Activated naive CD8-positive, alpha-beta T cell treated with anti-CD3 and anti-CD28 coated beads for 36 hours (primary cell): ENCODE measurements around the gene ANKEF1. TPM values are rescaled to one million over a fixed set of nuclear protein-coding genes. Genes with fewer than 3 reads are reported as not detected.

Experiments used
- DNase-seq: peaks from one replicate; pipeline ENCODE4 v3.0.0; 2021
- H3K27ac Mint-ChIP-seq: one replicate; pipeline ENCODE4 v1.8.0; 2022; ENCODE audit warnings: mild to moderate bottlenecking, moderate library complexity, mixed read lengths
- H3K27me3 Mint-ChIP-seq: one replicate; pipeline ENCODE4 v1.8.0; 2022; ENCODE audit warnings: mild to moderate bottlenecking, mixed read lengths
- H3K36me3 Mint-ChIP-seq: one replicate; pipeline ENCODE4 v1.8.0; 2021; ENCODE audit warnings: mild to moderate bottlenecking, mixed read lengths
- H3K4me1 Mint-ChIP-seq: one replicate; pipeline ENCODE4 v1.8.0; 2021; ENCODE audit warnings: mixed read lengths
- H3K4me3 Mint-ChIP-seq: one replicate; pipeline ENCODE4 v1.8.0; 2022; ENCODE audit warnings: mild to moderate bottlenecking, moderate library complexity, mixed read lengths
- H3K9me3 Mint-ChIP-seq: one replicate; pipeline ENCODE4 v1.8.0; 2022; ENCODE audit warnings: mixed read lengths
- total RNA-seq, 2 experiments: library from RNA; stranded (reverse); gene quantifications; one replicate each; pipeline ENCODE4 v1.2.3, GENCODE V29; 2021

The ANKEF1 gene
- total RNA-seq, 2 experiments from 2014 or later: 3.5 to 3.6 TPM

- H3K27ac Mint-ChIP-seq: no peak overlapping the region
- H3K27me3 Mint-ChIP-seq: peaks cover 12% of the 10 kb centered on the region
- H3K4me1 Mint-ChIP-seq: no peaks in the 10 kb centered on the region
- no peaks in the 10 kb centered on the region for H3K9me3 Mint-ChIP-seq
- no peak overlapping the region for H3K4me3 Mint-ChIP-seq
- no peak for DNase-seq
- peaks cover under 1% of the 10 kb centered on the region for H3K36me3 Mint-ChIP-seq
Observed at GRCh38 chr20:10061641-10062040, 26.9 kb downstream of the ANKEF1 start.

GRCh38 chr20:10063482-10063881 is 28.7 kb downstream of the ANKEF1 start:
- no peak for DNase-seq
- Mint-ChIP-seq H3K27me3 (peaks cover 17% of the 10 kb centered on the region), H3K36me3 (no peaks in the 10 kb centered on the region), H3K4me1 (no peaks in the 10 kb centered on the region), H3K4me3 (no peak overlapping the region), H3K9me3 (no peaks in the 10 kb centered on the region), H3K27ac (no peak overlapping the region)

DNA sequence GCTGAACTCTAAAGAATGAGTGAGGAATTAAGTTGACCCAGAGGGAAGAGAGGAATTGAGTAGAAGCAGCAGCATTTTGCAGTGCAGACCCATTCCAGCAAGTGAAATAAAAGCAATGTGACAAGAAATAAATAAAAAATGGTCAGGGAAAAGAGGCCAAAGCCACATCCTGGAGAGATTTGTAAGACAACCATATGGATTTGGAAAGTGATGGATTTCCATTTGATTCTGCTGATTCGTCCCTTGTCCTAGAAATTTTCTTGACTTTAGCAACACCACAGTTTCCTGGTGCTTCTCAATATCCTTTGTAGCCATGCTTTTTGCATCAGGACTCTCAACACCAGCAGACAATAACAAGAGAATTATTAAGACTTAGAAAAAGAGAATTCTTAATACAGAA is 29.8 kb downstream of the ANKEF1 start:
- Mint-ChIP-seq H3K27me3 (peaks cover 17% of the 10 kb centered on the region), H3K36me3 (no peaks in the 10 kb centered on the region), H3K9me3 (no peaks in the 10 kb centered on the region), H3K4me3 (no peak overlapping the region), H3K27ac (no peak overlapping the region), H3K4me1 (no peaks in the 10 kb centered on the region)
- DNase-seq: no peak

GRCh38 chr20:10065154-10065833 is 30.5 kb downstream of the ANKEF1 start:
- no peak overlapping the region for H3K27ac Mint-ChIP-seq
- H3K4me1 Mint-ChIP-seq: no peaks in the 10 kb centered on the region
- DNase-seq: no peak
- H3K36me3 Mint-ChIP-seq: no peaks in the 10 kb centered on the region
- no peaks in the 10 kb centered on the region for H3K9me3 Mint-ChIP-seq
- no peak overlapping the region for H3K4me3 Mint-ChIP-seq
- peaks cover 17% of the 10 kb centered on the region for H3K27me3 Mint-ChIP-seq

DNA sequence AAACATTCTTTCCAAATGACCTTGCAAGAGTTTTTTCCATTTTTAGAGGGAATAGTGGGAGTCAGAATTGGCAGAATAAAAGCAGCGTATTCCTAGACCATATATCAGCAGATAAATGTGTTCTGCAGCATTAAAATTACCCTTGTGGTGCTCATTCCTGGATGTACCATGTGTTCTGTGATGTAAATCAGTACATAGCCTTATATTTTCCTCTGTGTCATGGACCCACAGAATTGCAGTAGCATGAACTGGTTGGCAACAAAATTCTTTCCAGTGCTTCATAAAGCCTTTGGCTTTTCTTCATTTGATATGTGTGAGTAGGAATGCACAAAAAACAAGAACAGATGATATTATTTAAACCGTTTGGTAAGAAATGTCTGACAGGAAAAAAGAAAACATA is 32.5 kb downstream of the ANKEF1 start:
- Mint-ChIP-seq H3K27me3 (peaks cover 20% of the 10 kb centered on the region), H3K4me1 (no peaks in the 10 kb centered on the region)
- no peak for DNase-seq

DNA sequence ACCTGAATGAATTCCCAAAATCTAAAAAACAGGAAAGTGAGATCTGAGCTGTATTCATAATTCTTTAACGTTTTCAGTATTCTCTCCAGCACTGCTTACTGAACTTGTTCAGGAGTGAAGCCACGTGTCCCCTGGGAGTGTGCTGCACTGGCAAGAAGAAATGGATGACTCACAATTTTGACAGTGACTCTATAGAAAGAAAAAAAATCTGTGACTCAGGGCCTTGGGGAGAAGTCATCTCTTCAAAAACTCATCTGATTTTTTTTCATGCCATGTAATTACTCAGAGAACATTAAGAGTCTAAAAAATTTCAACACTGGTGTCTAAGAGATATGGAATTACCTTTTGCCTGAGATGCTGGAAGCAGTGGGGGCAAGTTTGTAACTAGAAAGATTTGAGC is 39.7 kb downstream of the ANKEF1 start:
- Mint-ChIP-seq H3K36me3 (no peaks in the 10 kb centered on the region), H3K9me3 (no peaks in the 10 kb centered on the region), H3K27me3 (peaks cover 21% of the 10 kb centered on the region), H3K4me1 (no peaks in the 10 kb centered on the region), H3K4me3 (no peak overlapping the region), H3K27ac (no peak overlapping the region)
- no peak for DNase-seq

More for the DNA sequence above, 32.5 kb downstream of the ANKEF1 start:
- H3K4me3 Mint-ChIP-seq: no peak overlapping the region
- no peak overlapping the region for H3K27ac Mint-ChIP-seq
- no peaks in the 10 kb centered on the region for H3K9me3 Mint-ChIP-seq
- no peaks in the 10 kb centered on the region for H3K36me3 Mint-ChIP-seq

DNA sequence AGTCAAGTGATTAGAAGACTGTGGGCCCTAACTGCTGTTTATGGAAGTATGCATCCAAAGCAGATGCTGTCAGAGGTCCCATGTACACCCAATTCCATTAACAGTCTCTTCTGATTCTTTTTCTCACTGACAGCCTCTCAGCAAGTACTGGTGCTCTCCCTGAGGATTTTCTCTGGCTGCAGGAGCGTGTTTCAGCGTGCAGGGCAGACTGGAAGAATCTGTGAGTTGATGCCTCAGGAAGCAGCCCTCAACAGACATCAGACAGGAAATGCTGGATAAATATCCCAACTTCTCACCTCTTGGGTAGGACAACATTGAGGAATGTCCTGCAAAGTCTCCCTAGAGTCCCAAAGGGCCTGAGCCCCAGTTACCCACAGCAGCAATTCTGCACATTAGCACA is 40.8 kb downstream of the ANKEF1 start:
- H3K4me3 Mint-ChIP-seq: no peak overlapping the region
- no peak for DNase-seq
- H3K4me1 Mint-ChIP-seq: no peaks in the 10 kb centered on the region
- H3K27me3 Mint-ChIP-seq: peaks cover 17% of the 10 kb centered on the region
- no peak overlapping the region for H3K27ac Mint-ChIP-seq
- H3K36me3 Mint-ChIP-seq: no peaks in the 10 kb centered on the region
- no peaks in the 10 kb centered on the region for H3K9me3 Mint-ChIP-seq

DNA sequence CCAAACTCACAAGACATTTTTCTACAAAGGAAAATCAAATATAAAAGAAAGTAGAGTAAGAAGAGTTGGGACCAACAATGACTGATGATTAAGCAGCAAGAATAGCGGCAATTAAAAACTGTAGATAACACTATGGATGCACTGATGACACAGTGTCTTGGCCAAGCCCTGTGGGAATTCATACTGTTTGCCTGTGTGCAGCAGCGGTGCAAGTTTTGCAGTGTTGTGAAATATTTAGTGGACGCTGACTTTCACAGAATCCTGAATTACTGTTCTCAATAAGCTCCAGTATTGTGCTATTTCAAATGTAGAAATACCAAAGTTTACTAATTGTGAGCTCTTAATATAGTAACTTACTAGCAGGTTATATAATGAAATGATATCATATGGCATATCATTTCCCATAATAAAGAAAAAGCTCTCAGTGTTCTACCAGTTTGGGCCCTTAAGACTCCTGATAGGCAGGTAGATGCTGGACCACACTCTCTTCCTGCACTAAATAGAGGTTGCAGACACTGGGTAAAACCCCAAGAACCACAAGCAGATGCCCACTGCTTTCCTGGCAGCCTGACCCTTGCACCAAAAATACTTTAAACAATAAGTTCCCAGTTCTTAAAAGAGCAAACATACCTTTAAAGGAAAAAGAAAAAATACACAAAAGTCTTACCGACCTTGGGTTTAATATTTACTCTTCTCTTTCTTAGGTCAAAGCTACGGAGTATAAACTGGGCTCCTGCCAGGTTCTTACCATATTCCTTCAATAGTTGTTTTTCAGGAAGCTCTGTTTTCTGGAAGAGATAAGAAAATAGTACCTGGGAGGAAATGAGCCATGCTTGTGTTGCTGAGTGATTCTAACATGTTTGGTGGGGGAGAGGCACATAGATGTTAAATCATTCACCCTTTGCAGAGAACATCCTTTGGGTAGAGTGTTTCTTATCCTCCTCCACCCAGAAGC is 41.6 kb downstream of the ANKEF1 start:
- H3K36me3 Mint-ChIP-seq: no peaks in the 10 kb centered on the region
- peaks cover 17% of the 10 kb centered on the region for H3K27me3 Mint-ChIP-seq
- no peak overlapping the region for H3K27ac Mint-ChIP-seq
- no peak overlapping the region for H3K4me3 Mint-ChIP-seq
- no peaks in the 10 kb centered on the region for H3K9me3 Mint-ChIP-seq
- no peak for DNase-seq
- no peaks in the 10 kb centered on the region for H3K4me1 Mint-ChIP-seq

- Mint-ChIP-seq H3K36me3 (no peaks in the 10 kb centered on the region), H3K27me3 (peaks cover 17% of the 10 kb centered on the region), H3K27ac (no peak overlapping the region), H3K4me3 (no peak overlapping the region), H3K4me1 (no peaks in the 10 kb centered on the region), H3K9me3 (no peaks in the 10 kb centered on the region)
- DNase-seq: no peak
Observed at GRCh38 chr20:10077081-10077471, 42.3 kb downstream of the ANKEF1 start.

DNA sequence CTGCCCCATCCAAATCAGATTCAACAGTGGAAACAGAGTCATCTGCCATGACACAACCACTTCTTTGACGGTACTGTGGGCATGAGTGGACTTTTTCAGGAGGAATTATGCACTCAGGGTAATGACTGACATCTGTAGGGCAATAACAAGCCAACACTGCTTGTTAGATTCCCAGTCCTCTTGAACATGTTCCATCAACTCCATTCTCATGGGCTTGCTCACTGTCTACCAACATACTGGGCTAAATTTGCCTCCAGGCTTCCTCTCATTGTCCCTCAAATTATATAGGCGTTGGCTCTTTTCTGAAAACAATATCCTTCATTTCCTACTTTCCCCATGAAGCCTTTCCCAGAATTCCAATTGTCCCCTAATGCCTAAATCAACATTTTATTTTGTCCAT is 43.1 kb downstream of the ANKEF1 start:
- H3K4me1 Mint-ChIP-seq: no peaks in the 10 kb centered on the region
- H3K9me3 Mint-ChIP-seq: no peaks in the 10 kb centered on the region
- H3K36me3 Mint-ChIP-seq: no peaks in the 10 kb centered on the region
- H3K4me3 Mint-ChIP-seq: no peak overlapping the region
- no peak for DNase-seq
- H3K27me3 Mint-ChIP-seq: peaks cover 17% of the 10 kb centered on the region
- H3K27ac Mint-ChIP-seq: no peak overlapping the region

- peaks cover 17% of the 10 kb centered on the region for H3K27me3 Mint-ChIP-seq
- no peaks in the 10 kb centered on the region for H3K4me1 Mint-ChIP-seq
- H3K4me3 Mint-ChIP-seq: no peak overlapping the region
- no peaks in the 10 kb centered on the region for H3K9me3 Mint-ChIP-seq
- DNase-seq: no peak
- no peak overlapping the region for H3K27ac Mint-ChIP-seq
- H3K36me3 Mint-ChIP-seq: no peaks in the 10 kb centered on the region
Observed at GRCh38 chr20:10078403-10078802, 43.6 kb downstream of the ANKEF1 start.

- H3K9me3 Mint-ChIP-seq: no peaks in the 10 kb centered on the region
- no peaks in the 10 kb centered on the region for H3K4me1 Mint-ChIP-seq
- DNase-seq: no peak
- no peaks in the 10 kb centered on the region for H3K36me3 Mint-ChIP-seq
- H3K27me3 Mint-ChIP-seq: peaks cover 10% of the 10 kb centered on the region
- no peak overlapping the region for H3K4me3 Mint-ChIP-seq
- H3K27ac Mint-ChIP-seq: no peak overlapping the region
Observed at GRCh38 chr20:10079964-10080363, 45.2 kb downstream of the ANKEF1 start.

DNA sequence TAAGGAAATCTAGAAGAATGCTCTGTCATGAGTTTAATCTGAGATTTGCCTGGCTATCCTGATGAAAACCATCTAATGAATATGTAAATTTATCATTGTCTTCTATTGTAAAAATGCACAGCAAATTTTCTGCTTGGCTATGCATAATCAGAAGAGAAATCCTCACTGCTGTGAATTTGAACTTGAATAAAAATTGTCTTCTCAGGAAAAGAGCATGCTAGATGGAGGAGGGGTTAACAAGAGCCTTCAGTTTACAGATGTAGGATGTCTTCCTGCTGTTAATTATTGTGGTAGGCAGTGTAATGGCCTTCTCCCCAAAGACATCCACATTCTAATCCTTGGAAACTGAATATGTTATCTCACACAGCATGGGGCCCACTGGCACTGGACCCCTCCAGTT is 45.8 kb downstream of the ANKEF1 start:
- no peak for DNase-seq
- no peak overlapping the region for H3K27ac Mint-ChIP-seq
- peaks cover 10% of the 10 kb centered on the region for H3K27me3 Mint-ChIP-seq
- H3K9me3 Mint-ChIP-seq: no peaks in the 10 kb centered on the region
- no peak overlapping the region for H3K4me3 Mint-ChIP-seq
- no peaks in the 10 kb centered on the region for H3K36me3 Mint-ChIP-seq
- no peaks in the 10 kb centered on the region for H3K4me1 Mint-ChIP-seq

DNA sequence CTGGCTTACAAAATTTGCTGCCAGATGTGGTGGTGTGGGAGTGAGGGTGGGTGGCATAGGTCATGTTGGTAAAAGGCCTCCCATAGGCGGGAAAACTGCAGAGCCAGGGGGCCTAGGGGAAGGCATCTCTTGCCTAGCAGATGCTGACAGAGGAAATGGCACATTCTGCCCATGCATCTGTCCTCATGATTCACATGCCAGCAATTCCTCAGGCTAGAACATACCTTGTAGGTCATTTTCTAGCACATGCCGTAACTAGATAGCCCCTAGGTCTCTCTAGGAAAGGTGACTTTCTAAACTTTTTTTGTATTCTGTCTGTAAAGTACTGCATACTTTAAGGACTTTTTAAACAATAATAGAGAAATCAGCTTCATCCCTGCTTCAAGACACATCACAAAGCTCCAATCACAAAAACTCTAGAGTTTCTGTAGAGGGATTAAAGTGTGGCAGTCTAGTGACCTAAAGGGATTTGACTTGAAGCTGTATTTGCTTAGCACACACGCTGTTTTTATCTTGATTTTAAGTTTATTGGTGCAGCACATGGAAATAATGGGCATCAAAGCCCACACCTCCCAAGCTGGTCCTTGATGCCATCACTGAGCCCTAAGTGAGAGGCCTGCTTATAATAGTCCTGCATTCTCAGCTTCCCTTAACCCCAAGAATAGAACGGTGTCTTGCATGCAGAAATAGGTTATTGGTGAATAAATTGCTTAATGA is 55.2 kb downstream of the ANKEF1 start:
- no peak overlapping the region for H3K27ac Mint-ChIP-seq
- H3K36me3 Mint-ChIP-seq: no peaks in the 10 kb centered on the region
- no peaks in the 10 kb centered on the region for H3K9me3 Mint-ChIP-seq
- no peak overlapping the region for H3K4me3 Mint-ChIP-seq
- no peaks in the 10 kb centered on the region for H3K4me1 Mint-ChIP-seq
- no peaks in the 10 kb centered on the region for H3K27me3 Mint-ChIP-seq
- no peak for DNase-seq

DNA sequence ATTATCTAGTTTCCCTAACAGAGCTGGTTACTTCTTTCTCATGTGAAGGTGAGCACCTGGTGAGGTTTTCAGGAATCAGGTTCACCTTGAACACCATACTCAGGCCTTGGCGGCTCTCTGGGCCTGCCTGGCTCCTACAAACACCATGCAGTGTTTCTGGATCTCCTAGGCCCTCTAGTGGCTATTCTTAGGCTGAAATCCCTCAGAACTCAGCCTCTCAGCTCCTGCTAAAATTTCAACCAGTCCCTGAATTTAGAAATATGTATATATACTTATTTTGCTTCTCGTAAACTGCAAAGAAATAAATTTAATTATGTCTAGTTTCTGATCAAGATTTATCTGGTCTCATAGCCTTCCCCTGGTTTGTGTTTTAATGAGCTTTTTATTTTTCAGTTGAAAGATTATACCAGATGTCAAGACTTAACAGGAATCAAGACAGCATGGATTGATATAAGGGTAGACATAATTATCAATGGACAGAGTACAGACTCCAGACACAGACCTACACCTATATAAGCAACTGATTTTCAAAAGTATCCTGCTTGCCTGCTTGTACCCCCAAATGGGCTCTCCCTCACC is 55.9 kb downstream of the ANKEF1 start:
- no peaks in the 10 kb centered on the region for H3K9me3 Mint-ChIP-seq
- DNase-seq: no peak
- no peak overlapping the region for H3K27ac Mint-ChIP-seq
- no peak overlapping the region for H3K4me3 Mint-ChIP-seq
- H3K36me3 Mint-ChIP-seq: no peaks in the 10 kb centered on the region
- no peaks in the 10 kb centered on the region for H3K27me3 Mint-ChIP-seq
- H3K4me1 Mint-ChIP-seq: no peaks in the 10 kb centered on the region
